HepG2 (cell line): ENCODE data around the gene C7orf57. TPM values are rescaled to one million over a fixed set of nuclear protein-coding genes. Genes with fewer than 3 reads are reported as not detected.

Source experiments
- AKAP8 ChIP-seq: sonication (generic); formaldehyde crosslinking; IDR thresholded peaks from 2 replicates; pipeline ENCODE4 v1.5.1; 2020; ENCODE audit warnings: mild to moderate bottlenecking, missing genetic modification reagents
- CAMTA2 ChIP-seq: sonication (generic); formaldehyde crosslinking; IDR thresholded peaks from 2 replicates; pipeline ENCODE4 v1.4.0; 2020; ENCODE audit warnings: mild to moderate bottlenecking, missing genetic modification reagents, borderline replicate concordance
- FIP1L1 ChIP-seq: fragments of 200-400 bp; formaldehyde crosslinking; IDR thresholded peaks from 2 replicates; pipeline ENCODE4 v1.6.1; 2018; ENCODE audit warnings: low read depth, mild to moderate bottlenecking, low read length, moderate library complexity, borderline replicate concordance; ENCODE audit not compliant: insufficient read depth
- HOXA3 ChIP-seq: sonication (generic); formaldehyde crosslinking; IDR thresholded peaks from 2 replicates; pipeline ENCODE4 v1.5.0; 2020; ENCODE audit warnings: missing genetic modification reagents
- LBX2 ChIP-seq: sonication (generic); formaldehyde crosslinking; IDR thresholded peaks from 2 replicates; pipeline ENCODE4 v1.5.0; 2020; ENCODE audit warnings: missing genetic modification reagents, mild to moderate bottlenecking, borderline replicate concordance
- NRL ChIP-seq: sonication (generic); formaldehyde crosslinking; IDR thresholded peaks from 2 replicates; pipeline ENCODE4 v1.5.0; 2020; ENCODE audit warnings: missing genetic modification reagents, mild to moderate bottlenecking, moderate library complexity, borderline replicate concordance
- PAX8 ChIP-seq: sonication (generic); formaldehyde crosslinking; IDR thresholded peaks from 2 replicates; pipeline ENCODE4 v1.8.0; 2022; ENCODE audit warnings: mild to moderate bottlenecking, missing genetic modification reagents, borderline replicate concordance
- POGZ ChIP-seq: sonication (generic); formaldehyde crosslinking; IDR thresholded peaks from 2 replicates; pipeline ENCODE4 v1.4.0; 2020; ENCODE audit warnings: mild to moderate bottlenecking, missing genetic modification reagents
- RNF219 ChIP-seq: sonication (generic); formaldehyde crosslinking; IDR thresholded peaks from 2 replicates; pipeline ENCODE4 v1.5.0; 2020; ENCODE audit warnings: mild to moderate bottlenecking, missing genetic modification reagents
- RXRB ChIP-seq: IDR thresholded peaks from 2 replicates; pipeline ENCODE4 v1.6.1; 2016; ENCODE audit warnings: borderline replicate concordance, missing genetic modification reagents, missing compliant biosample characterization
- ZBTB40 ChIP-seq, 2 experiments: fragments of 450-650 bp in 1 of 2; sonication (generic) in 1 of 2; formaldehyde crosslinking in 1 of 2; IDR thresholded peaks; 2 replicates each; pipeline versions ENCODE4 v1.6.1 to v1.8.0; 2016 to 2022; ENCODE audit warnings: antibody characterized with exemption in 1 of 2, mild to moderate bottlenecking in 1 of 2, missing genetic modification reagents in 1 of 2
- ZNF550 ChIP-seq: sonication (generic); formaldehyde crosslinking; IDR thresholded peaks from 2 replicates; pipeline ENCODE4 v1.4.0; 2020; ENCODE audit warnings: mild to moderate bottlenecking, missing genetic modification reagents, borderline replicate concordance
- polyA plus RNA-seq, 8 experiments: library from polyadenylated mRNA; depleted of rRNA in 3 of 8; stranded (reverse) in 7 of 8; unstranded in 1 of 8; fragments of >200 nt; fragmentation: Illumina TruSeq in 4 of 8; extraction: Trizol in 4 of 8; gene quantifications; 2 replicates each; pipeline versions ENCODE4 v1.2.1 to v1.2.3, GENCODE V29; 2011 to 2016; ENCODE audit warnings: low read depth in 4 of 8, missing spikeins in 1 of 8, mixed read lengths in 1 of 8; ENCODE audit not compliant: insufficient read depth in 1 of 8
- total RNA-seq, 5 experiments: library from RNA; depleted of rRNA; stranded (reverse); fragments of >200 nt; fragmentation: Illumina TruSeq; extraction: Trizol; gene quantifications; 2 replicates each; pipeline ENCODE4 v1.2.3, GENCODE V29; 2016; ENCODE audit warnings: low read depth in 1 of 5

The C7orf57 gene
- total and polyA plus RNA-seq, 2 of the 13 experiments (the other 11 are each of a cell fraction or from before 2014, with no cell fraction given), result not detected

GRCh38 chr7:48089046-48090003 lies 54.0 kb downstream of the C7orf57 start, which contains the start of gene UPP1 (continued):
- TF ChIP-seq ZBTB40 (IDR thresholded peaks at IDR 0.05) (no peak), ZBTB40 (CRISPR knock-in tag; IDR thresholded peaks at IDR 0.05) (peak; percentile 60; the same call in 1 of the 2 replicates), LBX2 (CRISPR knock-in tag) (no peak), AKAP8 (CRISPR knock-in tag) (0 out of 2 replicates have a peak, but pooled peaks have one; percentile 40), PAX8 (CRISPR knock-in tag) (no peak), FIP1L1 (no peak), POGZ (no peak; the same call in 1 of the 2 replicates), CAMTA2 (CRISPR knock-in tag) (no peak), NRL (peak; percentile 80; the same call in 1 of the 2 replicates), ZNF550 (CRISPR knock-in tag) (no peak), HOXA3 (no peak; the same call in 1 of the 2 replicates), RXRB (no peak), RNF219 (CRISPR knock-in tag) (no peak)
